Smooth muscle cell (in vitro differentiated cells): ENCODE results near the gene TNK2. TPM values are rescaled to one million over a fixed set of nuclear protein-coding genes. Genes with fewer than 3 reads are reported as not detected.
"Not testable (repeated sequence)": the region's sequence is repeated elsewhere in the genome, so short reads cannot be mapped to it uniquely, and the experiment has no call there.

Source experiments
- DNase-seq: peaks from one replicate; lab custom pipeline; 2025; ENCODE audit not compliant: unreplicated experiment; lab: John Stamatoyannopoulos, UW
- H2AFZ ChIP-seq: fragments of 200-600 bp; sonication (generic); 2 replicates; pipeline ENCODE4 v1.6.0; 2016; ENCODE audit warnings: antibody characterized with exemption, low read depth, mild to moderate bottlenecking
- H3F3A ChIP-seq: fragments of 200-600 bp; sonication (generic); 2 replicates; pipeline ENCODE4 v1.6.0; 2017; ENCODE audit warnings: antibody characterized with exemption, low read depth
- H3K27ac ChIP-seq: fragments of 200-600 bp; sonication (generic); 2 replicates; pipeline ENCODE4 v1.5.1; 2016; ENCODE audit warnings: low read depth, mild to moderate bottlenecking
- H3K27me3 ChIP-seq: fragments of 200-600 bp; sonication (generic); 2 replicates; pipeline ENCODE4 v1.6.1; 2016; ENCODE audit warnings: low read depth, mild to moderate bottlenecking
- H3K36me3 ChIP-seq: fragments of 200-600 bp; sonication (generic); 2 replicates; pipeline ENCODE4 v1.5.1; 2016; ENCODE audit warnings: low read depth
- H3K4me1 ChIP-seq: fragments of 200-600 bp; sonication (generic); 2 replicates; pipeline ENCODE4 v1.5.1; 2016; ENCODE audit warnings: low read depth
- H3K4me2 ChIP-seq: fragments of 200-600 bp; sonication (generic); 2 replicates; pipeline ENCODE4 v1.6.0; 2016; ENCODE audit warnings: mild to moderate bottlenecking
- H3K4me3 ChIP-seq: fragments of 200-600 bp; sonication (generic); 2 replicates; pipeline ENCODE4 v1.5.1; 2016; ENCODE audit warnings: mild to moderate bottlenecking
- H3K79me2 ChIP-seq: fragments of 200-600 bp; sonication (generic); 2 replicates; pipeline ENCODE4 v1.6.0; 2016; ENCODE audit warnings: low read depth, mild to moderate bottlenecking
- H3K9ac ChIP-seq: fragments of 200-600 bp; sonication (generic); 2 replicates; pipeline ENCODE4 v1.6.0; 2016; ENCODE audit warnings: low read depth
- H3K9me3 ChIP-seq: fragments of 200-600 bp; sonication (generic); replicated peaks from 2 replicates; pipeline ENCODE4 v1.5.1; 2016; ENCODE audit warnings: low read depth
- H4K20me1 ChIP-seq: fragments of 200-600 bp; sonication (generic); 2 replicates; pipeline ENCODE4 v1.6.0; 2016; ENCODE audit warnings: low read depth
- CTCF ChIP-seq: fragments of 200-600 bp; sonication (generic); IDR thresholded peaks from 2 replicates; pipeline ENCODE4 v1.5.1; 2017; ENCODE audit warnings: borderline replicate concordance, mild to moderate bottlenecking, antibody characterized with exemption; ENCODE audit not compliant: insufficient read depth, poor library complexity, severe bottlenecking
- WGBS: methylation state at CpG from one replicate; pipeline ENCODE4 v1.1.7; 2016; ENCODE audit warnings: low lambda C conversion rate; 5-methylcytosine and 5-hydroxymethylcytosine counted together
- polyA plus RNA-seq: library from polyadenylated mRNA; unstranded; fragments of >200 nt; fragmentation: Nextera tagmentation; extraction: Ambion mirVana; gene quantifications from 2 replicates; pipeline ENCODE4 v1.2.1, GENCODE V29; 2016
- total RNA-seq: library from RNA; depleted of rRNA; stranded (reverse); fragments of >200 nt; gene quantifications from 2 replicates; pipeline ENCODE4 v1.2.3, GENCODE V29; 2014

TNK2 gene
- total and polyA plus RNA-seq, 2 experiments from 2014 or later, result 2.8 to 10.6 TPM

- H3K27me3 ChIP-seq, result no peaks in the 10 kb centered on the region
- H3K4me1 ChIP-seq, result peaks cover 6% of the 10 kb centered on the region
- H3K36me3 ChIP-seq, result no peaks in the 10 kb centered on the region
- H3K4me2 ChIP-seq, result no peak overlapping the region
- no peak overlapping the region for H3K9ac ChIP-seq
- H2AFZ ChIP-seq, result no peak overlapping the region
- no peaks in the 10 kb centered on the region for H3K79me2 ChIP-seq
- H3K9me3 ChIP-seq, result no peaks in the 10 kb centered on the region
- WGBS, result 96% methylated on average over 14 of the region's 14 CpGs
- H3K27ac ChIP-seq, result no peak overlapping the region
- DNase-seq, result no peak
- H3K4me3 ChIP-seq, result no peak overlapping the region
- peaks cover 4% of the 10 kb centered on the region for H3F3A ChIP-seq
- no peak for TF ChIP-seq CTCF
- H4K20me1 ChIP-seq, result no peaks in the 10 kb centered on the region
Observed at GRCh38 chr3:195918176-195918575, 9.8 kb upstream of the TNK2 start.

DNA sequence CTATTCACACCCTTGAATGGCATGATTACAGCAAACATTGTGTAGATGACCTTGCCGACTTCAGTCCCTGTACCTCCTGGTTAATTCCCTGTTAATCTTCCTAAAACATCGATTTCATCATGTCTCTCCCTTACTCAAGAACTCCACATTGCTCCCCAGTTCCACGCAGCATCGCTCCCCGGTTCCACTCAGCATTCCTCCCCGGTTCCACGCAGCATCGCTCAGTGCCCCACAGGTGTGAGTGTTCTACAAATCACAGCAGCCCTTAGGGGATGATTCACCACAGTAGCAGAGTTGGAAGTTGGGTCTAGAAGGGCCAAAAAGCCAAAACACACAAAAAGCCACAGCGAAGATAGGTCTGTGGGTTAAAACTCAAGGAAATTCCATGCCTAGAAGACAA is 8.6 kb upstream of the TNK2 start:
- TF ChIP-seq CTCF, result no peak
- WGBS, result 90% methylated on average over 9 of the region's 9 CpGs
- Histone ChIP-seq H4K20me1 (no peaks in the 10 kb centered on the region), H3K27me3 (no peaks in the 10 kb centered on the region), H3K4me1 (peaks cover 6% of the 10 kb centered on the region), H3K27ac (no peak overlapping the region), H3K79me2 (no peaks in the 10 kb centered on the region), H2AFZ (no peak overlapping the region), H3K4me3 (no peak overlapping the region), H3K9ac (no peak overlapping the region), H3K9me3 (no peaks in the 10 kb centered on the region), H3K4me2 (no peak overlapping the region), H3F3A (peaks cover 4% of the 10 kb centered on the region), H3K36me3 (no peaks in the 10 kb centered on the region)
- no peak for DNase-seq

DNA sequence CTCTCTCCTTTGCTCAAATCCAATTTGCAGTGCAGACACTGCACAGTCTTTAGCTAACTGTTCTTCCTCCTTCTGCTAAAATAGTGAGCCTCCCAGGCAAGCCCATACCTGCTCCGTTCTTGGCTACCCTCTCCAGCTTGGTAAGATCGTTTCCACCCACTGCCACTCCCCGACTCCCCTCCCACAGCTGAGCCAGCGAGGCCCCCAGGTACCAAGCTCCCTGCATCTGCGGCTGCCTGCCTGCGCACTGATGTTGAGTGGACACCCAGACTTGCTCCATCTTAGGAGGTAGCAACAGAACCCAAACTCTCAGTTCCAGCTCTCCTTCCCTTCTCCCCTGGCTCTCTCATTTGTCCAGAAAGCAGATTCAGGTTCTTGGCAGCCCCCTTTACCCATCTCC is 7.9 kb upstream of the TNK2 start:
- DNase-seq, result no peak
- H3K9me3 ChIP-seq, result no peaks in the 10 kb centered on the region
- H3K4me1 ChIP-seq, result peaks cover 6% of the 10 kb centered on the region
- no peaks in the 10 kb centered on the region for H3K36me3 ChIP-seq
- H3K27ac ChIP-seq, result no peak overlapping the region
- no peaks in the 10 kb centered on the region for H3K27me3 ChIP-seq
- H3F3A ChIP-seq, result peaks cover 4% of the 10 kb centered on the region
- H3K79me2 ChIP-seq, result no peaks in the 10 kb centered on the region
- no peaks in the 10 kb centered on the region for H4K20me1 ChIP-seq
- 87% methylated on average over 6 of the region's 6 CpGs for WGBS
- H3K4me2 ChIP-seq, result no peak overlapping the region
- H3K4me3 ChIP-seq, result no peak overlapping the region
- H2AFZ ChIP-seq, result no peak overlapping the region
- H3K9ac ChIP-seq, result no peak overlapping the region
- TF ChIP-seq CTCF, result no peak

DNA sequence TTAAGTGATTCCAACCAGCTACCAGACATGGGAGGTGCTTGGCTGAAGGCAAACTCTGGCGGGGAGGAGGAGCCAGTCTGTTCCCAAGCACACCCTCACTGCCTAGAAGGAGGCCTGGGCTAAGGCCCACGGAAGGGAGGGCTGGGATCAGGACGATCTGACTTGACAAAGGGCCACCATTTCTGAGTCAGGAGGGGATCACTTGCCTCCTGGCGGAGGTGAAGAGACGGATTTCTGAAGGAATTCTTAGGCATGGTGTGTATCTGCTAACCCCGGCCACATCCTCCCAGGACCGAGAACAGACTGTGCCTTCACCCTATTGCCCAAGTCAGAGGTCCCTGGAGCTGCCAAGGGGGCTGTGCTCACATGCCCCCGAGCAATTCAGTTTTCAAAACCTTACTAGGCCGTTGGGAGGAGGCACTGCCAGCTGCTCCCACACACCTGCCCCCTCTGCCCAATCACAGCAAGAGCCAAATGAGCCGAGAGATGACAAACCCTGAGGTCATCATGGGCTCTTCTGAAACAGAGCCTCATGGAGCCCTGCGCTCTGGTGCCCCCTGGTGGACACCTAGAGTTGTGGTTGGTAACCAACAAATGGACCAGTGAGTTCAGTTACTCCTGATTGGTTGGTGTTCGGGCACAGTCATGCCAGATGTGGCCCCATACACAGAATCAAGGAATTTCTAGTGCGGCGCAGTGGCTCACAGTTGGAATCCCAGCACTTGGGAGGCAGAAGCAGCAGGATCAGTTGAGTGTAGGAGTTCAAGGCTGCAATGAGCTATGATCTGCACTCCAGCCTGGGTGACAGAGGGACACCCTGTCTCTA is 6.5 kb upstream of the TNK2 start:
- Histone ChIP-seq H3K4me2 (peak overlapping the region; percentile 42), H2AFZ (no peak overlapping the region), H3K79me2 (no peaks in the 10 kb centered on the region), H3K4me3 (no peak overlapping the region), H3K9me3 (no peaks in the 10 kb centered on the region), H3K9ac (peak overlapping the region; percentile 32), H3K4me1 (peaks cover 11% of the 10 kb centered on the region), H3K27ac (peak overlapping the region; percentile 80), H3K36me3 (no peaks in the 10 kb centered on the region), H3F3A (peaks cover 9% of the 10 kb centered on the region), H3K27me3 (no peaks in the 10 kb centered on the region), H4K20me1 (no peaks in the 10 kb centered on the region)
- WGBS, result 19% methylated on average over 14 of the region's 14 CpGs
- DNase-seq, result no peak
- TF ChIP-seq CTCF, result peak; percentile 93

DNA sequence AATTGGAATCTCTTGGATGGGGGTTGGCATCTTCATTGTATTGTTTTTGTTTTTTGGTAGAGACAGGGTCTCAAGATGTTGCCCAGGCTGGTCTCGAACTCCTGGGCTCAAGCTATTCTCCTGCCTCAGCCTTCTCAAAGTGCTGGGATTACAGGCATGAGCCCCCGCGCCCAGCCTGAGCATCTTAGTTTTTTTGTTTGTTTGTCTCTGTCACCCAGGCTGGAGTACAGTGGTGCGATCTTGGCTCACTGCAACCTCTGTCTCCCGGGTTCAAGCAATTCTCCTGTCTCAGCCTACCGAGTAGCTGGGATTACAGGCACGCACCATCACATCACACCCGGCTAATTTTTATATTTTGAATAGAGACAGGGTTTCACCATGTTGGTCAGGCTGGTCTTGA is 5.8 kb upstream of the TNK2 start:
- H3K79me2 ChIP-seq, H3K27me3 ChIP-seq, H3K4me2 ChIP-seq, H3K36me3 ChIP-seq, H3K4me3 ChIP-seq, DNase-seq, H4K20me1 ChIP-seq, H3F3A ChIP-seq, H2AFZ ChIP-seq, H3K9me3 ChIP-seq, H3K9ac ChIP-seq: not testable (repeated sequence)
- WGBS, result 90% methylated on average over 8 of the region's 8 CpGs
- Histone ChIP-seq H3K4me1 (peaks cover 11% of the 10 kb centered on the region), H3K27ac (peak overlapping the region; percentile 80)
